IMR-90 (cell line): ENCODE measurements around the gene RAB18. TPM values are rescaled to one million over a fixed set of nuclear protein-coding genes. Genes with fewer than 3 reads are reported as not detected.

Source experiments
- ATAC-seq: fragments of 200-7000 bp; cut with Tn5 transposase; 2 replicates; pipeline ENCODE4 v1.9.1; 2020; ENCODE audit warnings: low read depth, mild to moderate bottlenecking, moderate library complexity
- BruUV-seq: library from RNA; stranded (reverse); fragments of 400-500 nt; replicated peaks from 2 replicates; lab custom pipeline; 2021; lab: Mats Ljungman, UMichigan
- CTCF ChIA-PET: fragments of 300-600 bp; formaldehyde crosslinking; extraction: SDS; loops from one replicate; lab custom pipeline; 2021; ENCODE audit warnings: antibody characterized with exemption; lab: Yijun Ruan, JAX
- POLR2A ChIA-PET: fragments of 300-600 bp; sonication (Branson Sonifier 250); formaldehyde crosslinking; loops from one replicate; lab custom pipeline; 2022; ENCODE audit warnings: antibody characterized with exemption; ENCODE audit not compliant: unreplicated experiment; lab: Charles Lee
- DNase-seq: peaks from one replicate; pipeline ENCODE4 v3.0.0; 2013
- H2AFZ ChIP-seq: replicated peaks from 2 replicates; pipeline ENCODE3; 2013; ENCODE audit warnings: low read length, mild to moderate bottlenecking; ENCODE audit not compliant: poor library complexity
- H2AK5ac ChIP-seq: 2 replicates; pipeline ENCODE4 v1.6.1; 2013; ENCODE audit warnings: low read depth, low read length, inconsistent platforms
- H2AK9ac ChIP-seq: replicated peaks from 2 replicates; pipeline ENCODE3; 2013; ENCODE audit warnings: mild to moderate bottlenecking, low read depth, low read length, moderate library complexity; ENCODE audit not compliant: poor library complexity
- H2BK120ac ChIP-seq: 2 replicates; pipeline ENCODE4 v1.6.1; 2013; ENCODE audit warnings: low read depth, low read length, inconsistent platforms
- H2BK15ac ChIP-seq: 3 replicates; pipeline ENCODE4 v1.6.1; 2013; ENCODE audit warnings: low read depth, low read length, inconsistent platforms
- H2BK20ac ChIP-seq: 2 replicates; pipeline ENCODE4 v1.6.1; 2013; ENCODE audit warnings: low read depth, mild to moderate bottlenecking, inconsistent platforms, low read length, moderate library complexity
- H2BK5ac ChIP-seq: 2 replicates; pipeline ENCODE4 v1.6.1; 2013; ENCODE audit warnings: mild to moderate bottlenecking, low read depth, low read length, inconsistent platforms; ENCODE audit not compliant: poor library complexity, severe bottlenecking
- H3K14ac ChIP-seq: replicated peaks from 2 replicates; pipeline ENCODE4 v1.6.1; 2013; ENCODE audit warnings: low read depth, low read length, inconsistent platforms
- H3K18ac ChIP-seq: 2 replicates; pipeline ENCODE4 v1.6.1; 2013; ENCODE audit warnings: low read depth, low read length, control low read depth
- H3K23ac ChIP-seq: 2 replicates; pipeline ENCODE4 v1.6.1; 2013; ENCODE audit warnings: low read depth, low read length, inconsistent platforms
- H3K27ac ChIP-seq: 2 replicates; pipeline ENCODE4 v1.5.1; 2013; ENCODE audit warnings: mild to moderate bottlenecking, control low read depth, low read length; ENCODE audit not compliant: insufficient read depth
- H3K27me3 ChIP-seq: 2 replicates; pipeline ENCODE4 v1.6.1; 2013; ENCODE audit warnings: low read length; ENCODE audit not compliant: control insufficient read depth, insufficient read depth
- H3K36me3 ChIP-seq: 2 replicates; pipeline ENCODE4 v1.6.1; 2013; ENCODE audit warnings: low read length, mixed read lengths; ENCODE audit not compliant: control insufficient read depth, insufficient read depth
- H3K4ac ChIP-seq: 2 replicates; pipeline ENCODE4 v1.6.1; 2013; ENCODE audit warnings: low read depth, low read length, inconsistent platforms
- H3K4me1 ChIP-seq: 2 replicates; pipeline ENCODE4 v1.6.1; 2013; ENCODE audit warnings: low read length, mixed read lengths; ENCODE audit not compliant: control insufficient read depth, insufficient read depth
- H3K4me2 ChIP-seq: 2 replicates; pipeline ENCODE4 v1.6.1; 2013; ENCODE audit warnings: low read depth, mild to moderate bottlenecking, control low read depth, low read length, moderate library complexity
- H3K4me3 ChIP-seq: 2 replicates; pipeline ENCODE4 v1.5.1; 2013; ENCODE audit warnings: low read depth, mild to moderate bottlenecking, control low read depth, low read length, moderate library complexity; ENCODE audit not compliant: insufficient read depth
- H3K56ac ChIP-seq: 2 replicates; pipeline ENCODE4 v1.6.1; 2013; ENCODE audit warnings: low read length, inconsistent platforms; ENCODE audit not compliant: insufficient read depth; ENCODE audit errors: extremely low read depth
- H3K79me1 ChIP-seq, 2 experiments: 2 replicates each; pipeline ENCODE4 v1.6.1; 2013; ENCODE audit warnings: low read length in 2 of 2, inconsistent platforms in 1 of 2, low read depth in 1 of 2
- H3K9ac ChIP-seq: 2 replicates; pipeline ENCODE4 v1.6.1; 2013; ENCODE audit warnings: low read depth, low read length, control low read depth
- H3K9me1 ChIP-seq: 2 replicates; pipeline ENCODE4 v1.6.1; 2013; ENCODE audit warnings: low read length, inconsistent platforms; ENCODE audit not compliant: insufficient read depth
- H3K9me3 ChIP-seq: 2 replicates; pipeline ENCODE4 v1.6.1; 2013; ENCODE audit warnings: low read length; ENCODE audit not compliant: control insufficient read depth, insufficient read depth
- H4K20me1 ChIP-seq: 2 replicates; pipeline ENCODE4 v1.6.1; 2013; ENCODE audit warnings: low read length, inconsistent platforms; ENCODE audit not compliant: insufficient read depth
- H4K5ac ChIP-seq: 2 replicates; pipeline ENCODE4 v1.6.1; 2013; ENCODE audit warnings: mild to moderate bottlenecking, low read depth, low read length, control low read depth
- H4K8ac ChIP-seq, 2 experiments: 2 replicates each; pipeline ENCODE4 v1.6.1; 2013; ENCODE audit warnings: low read depth in 2 of 2, low read length in 2 of 2, control low read depth in 1 of 2, inconsistent platforms in 1 of 2
- H4K91ac ChIP-seq: 2 replicates; pipeline ENCODE4 v1.6.1; 2013; ENCODE audit warnings: low read depth, low read length, inconsistent platforms; ENCODE audit not compliant: insufficient read depth
- BHLHE40 ChIP-seq: fragments of 150-350 bp; IDR thresholded peaks from 2 replicates; pipeline ENCODE4 v1.6.1; 2016; ENCODE audit warnings: mild to moderate bottlenecking, low read depth, low read length
- CEBPB ChIP-seq: IDR thresholded peaks from 2 replicates; pipeline ENCODE4 v1.6.1; 2012; ENCODE audit warnings: low read depth, low read length, improper control_type of control experiment
- CHD1 ChIP-seq: IDR thresholded peaks from 2 replicates; pipeline ENCODE4 v1.6.1; 2012; ENCODE audit warnings: low read depth, low read length, improper control_type of control experiment
- CTCF ChIP-seq: conservative IDR thresholded peaks from 2 replicates; pipeline ENCODE4 v1.5.1; 2012; ENCODE audit warnings: mild to moderate bottlenecking, low read depth, low read length, improper control_type of control experiment
- ELK1 ChIP-seq: fragments of 150-350 bp; IDR thresholded peaks from 2 replicates; pipeline ENCODE4 v1.6.1; 2016; ENCODE audit warnings: low read depth, mild to moderate bottlenecking, low read length, moderate library complexity, borderline replicate concordance
- FOS ChIP-seq: fragments of 150-350 bp; IDR thresholded peaks from 2 replicates; pipeline ENCODE4 v1.6.1; 2016; ENCODE audit warnings: low read depth, low read length
- MAFK ChIP-seq: IDR thresholded peaks from 2 replicates; pipeline ENCODE4 v1.6.1; 2012; ENCODE audit warnings: low read depth, low read length, improper control_type of control experiment
- MAZ ChIP-seq: IDR thresholded peaks from 2 replicates; pipeline ENCODE4 v1.6.1; 2012; ENCODE audit warnings: low read depth, mild to moderate bottlenecking, low read length, improper control_type of control experiment, moderate library complexity, borderline replicate concordance
- MXI1 ChIP-seq: IDR thresholded peaks from 2 replicates; pipeline ENCODE4 v1.6.1; 2012; ENCODE audit warnings: low read depth, mild to moderate bottlenecking, low read length, moderate library complexity, borderline replicate concordance
- NFE2L2 ChIP-seq: fragments of 150-350 bp; IDR thresholded peaks from 2 replicates; pipeline ENCODE4 v1.6.1; 2016; ENCODE audit warnings: low read depth, mild to moderate bottlenecking, low read length
- POLR2A ChIP-seq: IDR thresholded peaks from 2 replicates; pipeline ENCODE4 v1.6.1; 2012; ENCODE audit warnings: mild to moderate bottlenecking, low read depth, low read length
- RAD21 ChIP-seq: IDR thresholded peaks from 2 replicates; pipeline ENCODE4 v1.6.1; 2012; ENCODE audit warnings: low read length, improper control_type of control experiment
- RCOR1 ChIP-seq: IDR thresholded peaks from 2 replicates; pipeline ENCODE4 v1.6.1; 2012; ENCODE audit warnings: mild to moderate bottlenecking, low read length, improper control_type of control experiment; ENCODE audit not compliant: insufficient replicate concordance
- RFX5 ChIP-seq: IDR thresholded peaks from 2 replicates; pipeline ENCODE4 v1.8.0; 2012; ENCODE audit warnings: low read depth, mild to moderate bottlenecking, low read length, moderate library complexity
- SMC3 ChIP-seq: fragments of 150-350 bp; IDR thresholded peaks from 2 replicates; pipeline ENCODE4 v1.6.1; 2016; ENCODE audit warnings: low read depth, mild to moderate bottlenecking, antibody characterized with exemption, low read length, moderate library complexity
- WGBS, 2 experiments: methylation state at CpG; one replicate each; pipeline versions ENCODE4 v1.1.5 to v1.1.7; 2013; ENCODE audit warnings: missing lambda C conversion rate in 2 of 2; ENCODE audit not compliant: insufficient read length in 1 of 2; ENCODE audit errors: extremely low coverage in 2 of 2; 5-methylcytosine and 5-hydroxymethylcytosine counted together
- dilution Hi-C: fragments of 300-500 bp; cut with HindIII; formaldehyde crosslinking; loops from one replicate; pipeline ENCODE4 v1.14.3; 2018; ENCODE audit warnings: low sequenced_read_pairs; ENCODE audit not compliant: unreplicated experiment
- in situ Hi-C: fragments of 300-500 bp; cut with MboI; formaldehyde crosslinking; loops from 3 replicates; pipeline ENCODE4 v1.14.3; 2019; ENCODE audit warnings: low sequenced_read_pairs, inconsistent platforms, mixed read lengths
- intact Hi-C: fragments of 100-400 bp; cut with micrococcal nuclease; formaldehyde crosslinking; loops from 2 replicates; pipeline ENCODE4 v1.10.0; 2022
- polyA plus RNA-seq, 3 experiments: library from polyadenylated mRNA; depleted of rRNA; stranded (reverse); fragments of >200 nt; gene quantifications; 2 replicates each; pipeline ENCODE4 v1.2.3, GENCODE V29; 2012; ENCODE audit warnings: low replicate concordance in 1 of 3
- total RNA-seq: library from RNA; depleted of rRNA; stranded (reverse); fragments of >200 nt; gene quantifications from 2 replicates; pipeline ENCODE4 v1.2.3, GENCODE V29; 2012
- TF ChIP-seq, protein P1 (sequence below): fragments of 150-350 bp; IDR thresholded peaks from 2 replicates; pipeline ENCODE4 v1.6.1; 2017; ENCODE audit warnings: mild to moderate bottlenecking, antibody characterized with exemption, low read length, low read depth

RAB18 gene
- total and polyA plus RNA-seq, 2 of the 4 experiments (the other 2 are of a cell fraction): 17.6 to 38.8 TPM

- Histone ChIP-seq H2BK15ac (no peak overlapping the region), H2AK5ac (no peak overlapping the region), H3K4me2 (0 out of 2 replicates have a peak overlapping the region, but pooled peaks have one; percentile 6), H4K91ac (no peak overlapping the region), H3K18ac (no peak overlapping the region), H2AFZ (no peak overlapping the region), H3K27me3 (no peaks in the 10 kb centered on the region), H3K9ac (no peak overlapping the region), H3K4me3 (no peak overlapping the region), H3K36me3 (no peaks in the 10 kb centered on the region), H3K23ac (no peak overlapping the region), H3K4ac (no peak overlapping the region), H4K5ac (no peak overlapping the region), H4K8ac (no peak overlapping the region), H3K14ac (no peak overlapping the region), H3K27ac (no peak overlapping the region), H3K9me1 (no peaks in the 10 kb centered on the region; the same call in 1 of the 2 replicates), H2BK120ac (no peak overlapping the region), H4K20me1 (no peaks in the 10 kb centered on the region), H2BK5ac (no peak overlapping the region), H3K9me3 (no peaks in the 10 kb centered on the region), H3K56ac (no peak overlapping the region), H2AK9ac (no peak overlapping the region), H3K4me1 (no peaks in the 10 kb centered on the region), H2BK20ac (no peak overlapping the region), H3K79me1 (no peaks in the 10 kb centered on the region)
- CTCF ChIA-PET: no interaction called here
- dilution Hi-C loops (no loop called here), in situ Hi-C loops (no loop called here), intact Hi-C loops (no loop called here)
- ATAC-seq (no peak), DNase-seq (no peak)
- TF ChIP-seq RCOR1 (no peak), RFX5 (no peak), FOS (no peak), CTCF (no peak), MAZ (no peak), SMC3 (no peak), CEBPB (no peak), MAFK (no peak), POLR2A (no peak), MXI1 (no peak), NFE2L2 (no peak), RAD21 (no peak), ELK1 (no peak), BHLHE40 (no peak), CHD1 (no peak)
- TF ChIP-seq, protein P1, sequence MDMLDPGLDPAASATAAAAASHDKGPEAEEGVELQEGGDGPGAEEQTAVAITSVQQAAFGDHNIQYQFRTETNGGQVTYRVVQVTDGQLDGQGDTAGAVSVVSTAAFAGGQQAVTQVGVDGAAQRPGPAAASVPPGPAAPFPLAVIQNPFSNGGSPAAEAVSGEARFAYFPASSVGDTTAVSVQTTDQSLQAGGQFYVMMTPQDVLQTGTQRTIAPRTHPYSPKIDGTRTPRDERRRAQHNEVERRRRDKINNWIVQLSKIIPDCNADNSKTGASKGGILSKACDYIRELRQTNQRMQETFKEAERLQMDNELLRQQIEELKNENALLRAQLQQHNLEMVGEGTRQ: no peak
- POLR2A ChIA-PET: no interaction called here
- no TSS peak for BruUV-seq
- no CpG with 5 or more reads among the region's 1 CpG for WGBS, 2 experiments
Observed at GRCh38 chr10:27564398-27564797, 60.3 kb downstream of the RAB18 start.
